Measurements from ENCODE around the gene CLIP1.
A peak's percentile ranks its signal among the peaks of the same experiment; 100 is the strongest.
"Not testable (repeated sequence)": the region's sequence is repeated elsewhere in the genome, so short reads cannot be mapped to it uniquely, and the experiment has no call there.

Gene CLIP1

GRCh38 chr12:122421821-122422729 lies at the start of gene CLIP1:
Gene CLIP1 (minus strand): TSS chr12:122422669. CDS start chr12:122380452, 42,217 bp downstream.
- peak; percentile 23 for DNase-seq

GRCh38 chr12:122471324-122472226 lies 49.1 kb upstream of the CLIP1 start:
- DNase-seq, result no peak

- DNase-seq, result not testable (repeated sequence)
Observed at GRCh38 chr12:122470576-122470975, 48.1 kb upstream of the CLIP1 start.

GRCh38 chr12:122469856-122470255 lies 47.4 kb upstream of the CLIP1 start:
- not testable (repeated sequence) for DNase-seq

GRCh38 chr12:122467983-122468382 lies 45.5 kb upstream of the CLIP1 start:
- no peak for DNase-seq

GRCh38 chr12:122464317-122465042 lies 42.0 kb upstream of the CLIP1 start:
- not testable (repeated sequence) for DNase-seq

GRCh38 chr12:122460641-122461040 lies 38.2 kb upstream of the CLIP1 start:
- DNase-seq, result no peak

GRCh38 chr12:122460061-122460460 lies 37.6 kb upstream of the CLIP1 start:
- DNase-seq, result no peak

GRCh38 chr12:122459211-122459610 lies 36.7 kb upstream of the CLIP1 start:
- DNase-seq, result no peak

- DNase-seq, result no peak
Observed at GRCh38 chr12:122458105-122459035, 35.9 kb upstream of the CLIP1 start.

- no peak for DNase-seq
Observed at GRCh38 chr12:122457627-122458026, 35.2 kb upstream of the CLIP1 start.

- DNase-seq, result no peak
Observed at GRCh38 chr12:122454739-122455138, 32.3 kb upstream of the CLIP1 start.

- no peak for DNase-seq
Observed at GRCh38 chr12:122454250-122454721, 31.8 kb upstream of the CLIP1 start.

GRCh38 chr12:122452701-122453285 lies 30.3 kb upstream of the CLIP1 start:
- no peak for DNase-seq

GRCh38 chr12:122449317-122449716 lies 26.8 kb upstream of the CLIP1 start:
- DNase-seq, result no peak

- not testable (repeated sequence) for DNase-seq
Observed at GRCh38 chr12:122447825-122448224, 25.4 kb upstream of the CLIP1 start.

- not testable (repeated sequence) for DNase-seq
Observed at GRCh38 chr12:122446390-122446789, 23.9 kb upstream of the CLIP1 start.

GRCh38 chr12:122444071-122444470 lies 21.6 kb upstream of the CLIP1 start:
- not testable (repeated sequence) for DNase-seq

- not testable (repeated sequence) for DNase-seq
Observed at GRCh38 chr12:122438822-122439221, 16.4 kb upstream of the CLIP1 start.

GRCh38 chr12:122437656-122438121 lies 15.2 kb upstream of the CLIP1 start:
- DNase-seq, result no peak

- no peak for DNase-seq
Observed at GRCh38 chr12:122435186-122435585, 12.7 kb upstream of the CLIP1 start.

All from activated T-cell treated with anti-CD3 and anti-CD28 coated beads for 4 hours (primary cell).